CD1c-positive myeloid dendritic cell (primary cell): ENCODE data around the gene EIF4EBP2.

ENCODE experiments used
- DNase-seq: peaks from one replicate; pipeline ENCODE4 v3.0.0-alpha.2; 2016; ENCODE audit errors: extremely low spot score

Gene EIF4EBP2

GRCh38 chr10:70404036-70404786 lies at the start of gene EIF4EBP2:
TSS of gene EIF4EBP2 (plus strand) at chr10:70404145. CDS start at chr10:70404402, 257 bp downstream.
- peak; percentile 98 for DNase-seq

- peak; percentile 28 for DNase-seq
Observed at GRCh38 chr10:70354556-70354955, 49.4 kb upstream of the EIF4EBP2 start.

GRCh38 chr10:70355051-70356021 lies 48.6 kb upstream of the EIF4EBP2 start:
- DNase-seq: peak; percentile 91

GRCh38 chr10:70357565-70357964 lies 46.4 kb upstream of the EIF4EBP2 start:
- peak; percentile 56 for DNase-seq

- DNase-seq: no peak
Observed at GRCh38 chr10:70358446-70358845, 45.5 kb upstream of the EIF4EBP2 start.

GRCh38 chr10:70359017-70359550 lies 44.9 kb upstream of the EIF4EBP2 start:
- no peak for DNase-seq

GRCh38 chr10:70360215-70360614 lies 43.7 kb upstream of the EIF4EBP2 start:
- no peak for DNase-seq

- peak; percentile 20 for DNase-seq
Observed at GRCh38 chr10:70362328-70362727, 41.6 kb upstream of the EIF4EBP2 start.

- no peak for DNase-seq
Observed at GRCh38 chr10:70363292-70363691, 40.7 kb upstream of the EIF4EBP2 start.

GRCh38 chr10:70363971-70364771 lies 39.8 kb upstream of the EIF4EBP2 start:
- peak; percentile 92 for DNase-seq

- no peak for DNase-seq
Observed at GRCh38 chr10:70364772-70365091, 39.2 kb upstream of the EIF4EBP2 start.

GRCh38 chr10:70367195-70367796 lies 36.6 kb upstream of the EIF4EBP2 start:
- DNase-seq: no peak

GRCh38 chr10:70368774-70369482 lies 35.0 kb upstream of the EIF4EBP2 start:
- DNase-seq: no peak

GRCh38 chr10:70369498-70370018 lies 34.4 kb upstream of the EIF4EBP2 start:
- no peak for DNase-seq

GRCh38 chr10:70370766-70371165 lies 33.2 kb upstream of the EIF4EBP2 start:
- DNase-seq: no peak

GRCh38 chr10:70371846-70372245 lies 32.1 kb upstream of the EIF4EBP2 start:
- no peak for DNase-seq

- DNase-seq: no peak
Observed at GRCh38 chr10:70374775-70375614, 28.9 kb upstream of the EIF4EBP2 start.

GRCh38 chr10:70376436-70377378 lies 27.2 kb upstream of the EIF4EBP2 start:
- no peak for DNase-seq
